ENCODE data around the gene HLTF. TPM values are rescaled to one million over a fixed set of nuclear protein-coding genes. Genes with fewer than 3 reads are reported as not detected.

Gene HLTF
- total and polyA plus RNA-seq, 8 donors, result 27.5 to 60.3 (median 56.1) TPM

- ATAC-seq (no peak), DNase-seq (no peak)
- no peak overlapping the region for H3K27ac ChIP-seq
- TF ChIP-seq, protein P1, sequence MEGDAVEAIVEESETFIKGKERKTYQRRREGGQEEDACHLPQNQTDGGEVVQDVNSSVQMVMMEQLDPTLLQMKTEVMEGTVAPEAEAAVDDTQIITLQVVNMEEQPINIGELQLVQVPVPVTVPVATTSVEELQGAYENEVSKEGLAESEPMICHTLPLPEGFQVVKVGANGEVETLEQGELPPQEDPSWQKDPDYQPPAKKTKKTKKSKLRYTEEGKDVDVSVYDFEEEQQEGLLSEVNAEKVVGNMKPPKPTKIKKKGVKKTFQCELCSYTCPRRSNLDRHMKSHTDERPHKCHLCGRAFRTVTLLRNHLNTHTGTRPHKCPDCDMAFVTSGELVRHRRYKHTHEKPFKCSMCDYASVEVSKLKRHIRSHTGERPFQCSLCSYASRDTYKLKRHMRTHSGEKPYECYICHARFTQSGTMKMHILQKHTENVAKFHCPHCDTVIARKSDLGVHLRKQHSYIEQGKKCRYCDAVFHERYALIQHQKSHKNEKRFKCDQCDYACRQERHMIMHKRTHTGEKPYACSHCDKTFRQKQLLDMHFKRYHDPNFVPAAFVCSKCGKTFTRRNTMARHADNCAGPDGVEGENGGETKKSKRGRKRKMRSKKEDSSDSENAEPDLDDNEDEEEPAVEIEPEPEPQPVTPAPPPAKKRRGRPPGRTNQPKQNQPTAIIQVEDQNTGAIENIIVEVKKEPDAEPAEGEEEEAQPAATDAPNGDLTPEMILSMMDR (IDR thresholded peaks at IDR 0.05), result no peak
- no peaks in the 10 kb centered on the region for H3K9me3 ChIP-seq
- no peak overlapping the region for H3K4me3 ChIP-seq
- no peaks in the 10 kb centered on the region for H3K4me1 ChIP-seq
- intact Hi-C loops (cut with DNase I), result no loop called here
- no peaks in the 10 kb centered on the region for H3K27me3 ChIP-seq
- peaks cover 0 to 43% of the 10 kb centered on the region in 2 donors for H3K36me3 ChIP-seq
Measured at GRCh38 chr3:149038322-149038721, 48.0 kb downstream of the HLTF start.

GRCh38 chr3:149037684-149038083 is 48.6 kb downstream of the HLTF start:
- Histone ChIP-seq H3K4me3 (no peak overlapping the region), H3K9me3 (no peaks in the 10 kb centered on the region), H3K27ac (no peak overlapping the region), H3K36me3 (peaks cover 0 to 46% of the 10 kb centered on the region in 2 donors), H3K4me1 (no peaks in the 10 kb centered on the region), H3K27me3 (no peaks in the 10 kb centered on the region)
- TF ChIP-seq, protein P1 (IDR thresholded peaks at IDR 0.05), result no peak
- ATAC-seq, result no peak
- intact Hi-C loops (cut with DNase I), result no loop called here
- no peak for DNase-seq

- peak in 1 of 4 donors; percentile 28 for DNase-seq
- Histone ChIP-seq H3K4me1 (no peaks in the 10 kb centered on the region), H3K27ac (no peak overlapping the region), H3K27me3 (no peaks in the 10 kb centered on the region), H3K4me3 (no peak overlapping the region), H3K9me3 (no peaks in the 10 kb centered on the region), H3K36me3 (peaks cover 0 to 63% of the 10 kb centered on the region in 2 donors)
- TF ChIP-seq, protein P1 (IDR thresholded peaks at IDR 0.05), result no peak
- intact Hi-C loops (cut with DNase I), result no loop called here
- ATAC-seq, result no peak
Measured at GRCh38 chr3:149031096-149031495, 55.2 kb downstream of the HLTF start.

- ATAC-seq (no peak), DNase-seq (no peak)
- H3K27ac ChIP-seq, result no peak overlapping the region
- H3K9me3 ChIP-seq, result no peaks in the 10 kb centered on the region
- intact Hi-C loops (cut with DNase I), result no loop called here
- no peaks in the 10 kb centered on the region for H3K4me1 ChIP-seq
- no peaks in the 10 kb centered on the region for H3K27me3 ChIP-seq
- peaks cover 0 to 89% of the 10 kb centered on the region in 2 donors for H3K36me3 ChIP-seq
- TF ChIP-seq, protein P1 (IDR thresholded peaks at IDR 0.05), result no peak
- no peak overlapping the region for H3K4me3 ChIP-seq
Measured at GRCh38 chr3:149026718-149027117, 59.6 kb downstream of the HLTF start.

- intact Hi-C loops (cut with DNase I), result no loop called here
- no peak for ATAC-seq
Measured at GRCh38 chr3:149023951-149024350, 62.4 kb downstream of the HLTF start.

More at GRCh38 chr3:149023951-149024350, 62.4 kb downstream of the HLTF start:
- H3K4me1 ChIP-seq, result no peaks in the 10 kb centered on the region
- H3K4me3 ChIP-seq, result no peak overlapping the region
- TF ChIP-seq, protein P1 (IDR thresholded peaks at IDR 0.05), result no peak
- DNase-seq, result no peak
- no peaks in the 10 kb centered on the region for H3K27me3 ChIP-seq
- H3K36me3 ChIP-seq, result peaks cover 0 to 99% of the 10 kb centered on the region in 2 donors
- H3K27ac ChIP-seq, result no peak overlapping the region
- no peaks in the 10 kb centered on the region for H3K9me3 ChIP-seq

All from left lung (tissue), 10 donors.